ENCODE results near the gene CHMP4A. TPM values are rescaled to one million over a fixed set of nuclear protein-coding genes. Genes with fewer than 3 reads are reported as not detected.

Gene CHMP4A
- total and polyA plus RNA-seq, 2 of the 13 experiments (the other 11 are each of a cell fraction or from before 2014, with no cell fraction given): 83.6 to 113 TPM

DNA sequence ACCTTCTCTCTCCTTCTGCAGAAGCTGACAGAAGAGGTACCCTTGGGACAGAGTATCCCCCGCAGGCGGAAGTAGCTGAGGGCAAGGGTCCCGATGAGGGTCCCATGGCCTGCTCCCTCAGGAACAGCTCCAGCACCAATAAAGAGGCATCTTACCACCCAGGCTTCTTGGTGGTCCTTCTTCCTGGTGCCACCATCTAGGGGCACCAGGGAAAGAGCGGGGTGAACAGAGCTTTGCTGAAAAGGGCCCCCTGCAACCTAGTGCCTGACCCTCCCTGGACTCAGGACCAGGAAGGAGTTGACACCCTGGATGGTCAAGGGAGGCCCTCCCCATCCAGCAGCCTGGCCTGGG, 52.8 kb downstream of the CHMP4A start (continued):
- TF ChIP-seq RORA (CRISPR knock-in tag; IDR thresholded peaks at IDR 0.05) (no peak), RFX1 (IDR thresholded peaks at IDR 0.05) (no peak), HNF1A (IDR thresholded peaks at IDR 0.05; ENCODE audit: low read depth) (no peak), HNF1A (CRISPR knock-in tag; IDR thresholded peaks at IDR 0.05; ENCODE audit: borderline replicate concordance) (no peak), GATAD1 (CRISPR knock-in tag; IDR thresholded peaks at IDR 0.05) (no peak), ZNF552 (CRISPR knock-in tag; IDR thresholded peaks at IDR 0.05; ENCODE audit: borderline replicate concordance) (no peak), ZNF331 (CRISPR knock-in tag; IDR thresholded peaks at IDR 0.05) (no peak), SRF (IDR thresholded peaks at IDR 0.05; ENCODE audit: low read depth, low read length) (no peak), MZF1 (CRISPR knock-in tag; IDR thresholded peaks at IDR 0.05; ENCODE audit: borderline replicate concordance) (no peak), ATF7 (IDR thresholded peaks at IDR 0.05) (no peak), ATF7 (CRISPR knock-in tag; IDR thresholded peaks at IDR 0.05) (no peak), DNMT1 (CRISPR knock-in tag; IDR thresholded peaks at IDR 0.05) (peak; percentile 34; the same call in 1 of the 2 replicates), SOX6 (IDR thresholded peaks at IDR 0.05) (no peak), SOX6 (CRISPR knock-in tag; IDR thresholded peaks at IDR 0.05) (no peak), ZNF776 (CRISPR knock-in tag; IDR thresholded peaks at IDR 0.05) (no peak), ZNF709 (CRISPR knock-in tag; IDR thresholded peaks at IDR 0.05) (0 out of 2 replicates have a peak, but pooled peaks have one; percentile 31), ZNF496 (CRISPR knock-in tag; IDR thresholded peaks at IDR 0.05; ENCODE audit: insufficient replicate concordance) (no peak), SAFB2 (CRISPR knock-in tag; IDR thresholded peaks at IDR 0.05; ENCODE audit: borderline replicate concordance, low read depth) (0 out of 2 replicates have a peak, but pooled peaks have one; percentile 6), DR1 (CRISPR knock-in tag; IDR thresholded peaks at IDR 0.05) (no peak)
- TF ChIP-seq, protein P1, sequence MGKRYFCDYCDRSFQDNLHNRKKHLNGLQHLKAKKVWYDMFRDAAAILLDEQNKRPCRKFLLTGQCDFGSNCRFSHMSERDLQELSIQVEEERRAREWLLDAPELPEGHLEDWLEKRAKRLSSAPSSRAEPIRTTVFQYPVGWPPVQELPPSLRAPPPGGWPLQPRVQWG (CRISPR knock-in tag; IDR thresholded peaks at IDR 0.05; ENCODE audit: borderline replicate concordance, low read depth): no peak
- TF ChIP-seq, protein P2, sequence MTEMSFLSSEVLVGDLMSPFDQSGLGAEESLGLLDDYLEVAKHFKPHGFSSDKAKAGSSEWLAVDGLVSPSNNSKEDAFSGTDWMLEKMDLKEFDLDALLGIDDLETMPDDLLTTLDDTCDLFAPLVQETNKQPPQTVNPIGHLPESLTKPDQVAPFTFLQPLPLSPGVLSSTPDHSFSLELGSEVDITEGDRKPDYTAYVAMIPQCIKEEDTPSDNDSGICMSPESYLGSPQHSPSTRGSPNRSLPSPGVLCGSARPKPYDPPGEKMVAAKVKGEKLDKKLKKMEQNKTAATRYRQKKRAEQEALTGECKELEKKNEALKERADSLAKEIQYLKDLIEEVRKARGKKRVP (CRISPR knock-in tag; IDR thresholded peaks at IDR 0.05): 0 out of 4 replicates have a peak, but pooled peaks of 1 of the 2 experiments have one; percentile 11
- TF ChIP-seq, protein P3, sequence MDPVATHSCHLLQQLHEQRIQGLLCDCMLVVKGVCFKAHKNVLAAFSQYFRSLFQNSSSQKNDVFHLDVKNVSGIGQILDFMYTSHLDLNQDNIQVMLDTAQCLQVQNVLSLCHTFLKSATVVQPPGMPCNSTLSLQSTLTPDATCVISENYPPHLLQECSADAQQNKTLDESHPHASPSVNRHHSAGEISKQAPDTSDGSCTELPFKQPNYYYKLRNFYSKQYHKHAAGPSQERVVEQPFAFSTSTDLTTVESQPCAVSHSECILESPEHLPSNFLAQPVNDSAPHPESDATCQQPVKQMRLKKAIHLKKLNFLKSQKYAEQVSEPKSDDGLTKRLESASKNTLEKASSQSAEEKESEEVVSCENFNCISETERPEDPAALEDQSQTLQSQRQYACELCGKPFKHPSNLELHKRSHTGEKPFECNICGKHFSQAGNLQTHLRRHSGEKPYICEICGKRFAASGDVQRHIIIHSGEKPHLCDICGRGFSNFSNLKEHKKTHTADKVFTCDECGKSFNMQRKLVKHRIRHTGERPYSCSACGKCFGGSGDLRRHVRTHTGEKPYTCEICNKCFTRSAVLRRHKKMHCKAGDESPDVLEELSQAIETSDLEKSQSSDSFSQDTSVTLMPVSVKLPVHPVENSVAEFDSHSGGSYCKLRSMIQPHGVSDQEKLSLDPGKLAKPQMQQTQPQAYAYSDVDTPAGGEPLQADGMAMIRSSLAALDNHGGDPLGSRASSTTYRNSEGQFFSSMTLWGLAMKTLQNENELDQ (CRISPR knock-in tag; IDR thresholded peaks at IDR 0.05; ENCODE audit: borderline replicate concordance): 0 out of 2 replicates have a peak, but pooled peaks have one; percentile 43
- TF ChIP-seq, protein P4, sequence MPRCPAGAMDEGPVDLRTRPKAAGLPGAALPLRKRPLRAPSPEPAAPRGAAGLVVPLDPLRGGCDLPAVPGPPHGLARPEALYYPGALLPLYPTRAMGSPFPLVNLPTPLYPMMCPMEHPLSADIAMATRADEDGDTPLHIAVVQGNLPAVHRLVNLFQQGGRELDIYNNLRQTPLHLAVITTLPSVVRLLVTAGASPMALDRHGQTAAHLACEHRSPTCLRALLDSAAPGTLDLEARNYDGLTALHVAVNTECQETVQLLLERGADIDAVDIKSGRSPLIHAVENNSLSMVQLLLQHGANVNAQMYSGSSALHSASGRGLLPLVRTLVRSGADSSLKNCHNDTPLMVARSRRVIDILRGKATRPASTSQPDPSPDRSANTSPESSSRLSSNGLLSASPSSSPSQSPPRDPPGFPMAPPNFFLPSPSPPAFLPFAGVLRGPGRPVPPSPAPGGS (CRISPR knock-in tag; IDR thresholded peaks at IDR 0.05): no peak

Data from HepG2 (cell line).